DOHH2 (cell line): ENCODE data around the gene ISM2.

Experiments used
- CTCF ChIP-seq: fragments of 200-600 bp; sonication (generic); IDR thresholded peaks from one replicate; pipeline ENCODE4 v1.5.1; 2014; ENCODE audit warnings: antibody characterized with exemption, mild to moderate bottlenecking, low read depth, low read length; ENCODE audit not compliant: poor library complexity, severe bottlenecking
- EZH2phosphoT487 ChIP-seq: fragments of 200-600 bp; sonication (generic); IDR thresholded peaks from 2 replicates; pipeline ENCODE4 v1.6.1; 2017; ENCODE audit warnings: borderline replicate concordance, mild to moderate bottlenecking, antibody characterized with exemption, low read length, moderate library complexity, mixed read lengths

- TF ChIP-seq CTCF: no peak
- no peak for TF ChIP-seq EZH2phosphoT487
Observed at GRCh38 chr14:77439861-77440260, 58.8 kb downstream of the ISM2 start.
